H1 (cell line): Measurements from ENCODE around the gene ELOVL4.

ENCODE experiments used
- ATF3 ChIP-seq: IDR thresholded peaks from 2 replicates; pipeline ENCODE4 v1.6.1; 2011; ENCODE audit warnings: low read depth, mild to moderate bottlenecking, low read length; ENCODE audit not compliant: insufficient read depth
- BACH1 ChIP-seq: IDR thresholded peaks from 2 replicates; pipeline ENCODE4 v1.6.1; 2012; ENCODE audit warnings: low read length, improper control_type of control experiment
- CHD2 ChIP-seq: IDR thresholded peaks from 2 replicates; pipeline ENCODE4 v1.6.1; 2012; ENCODE audit warnings: low read length, improper control_type of control experiment
- CTCF ChIP-seq, 3 experiments: IDR thresholded peaks; 1 replicate in 2 of 3; 2 replicates in 1 of 3; pipeline versions ENCODE4 v1.5.1 to v1.6.1; 2011; ENCODE audit warnings: low read length in 3 of 3, mild to moderate bottlenecking in 3 of 3, inconsistent platforms in 2 of 3, low read depth in 1 of 3, moderate library complexity in 1 of 3; ENCODE audit not compliant: insufficient read depth in 1 of 3; ENCODE audit errors: control extremely low read depth in 1 of 3
- EP300 ChIP-seq, 2 experiments: IDR thresholded peaks; 1 replicate in 1 of 2; 2 replicates in 1 of 2; pipeline ENCODE4 v1.6.1; 2011 to 2012; ENCODE audit warnings: low read depth in 2 of 2, low read length in 2 of 2, mild to moderate bottlenecking in 2 of 2, borderline replicate concordance in 1 of 2, inconsistent platforms in 1 of 2, moderate library complexity in 1 of 2
- HDAC6 ChIP-seq: IDR thresholded peaks from one replicate; pipeline ENCODE4 v1.7.1; 2012; ENCODE audit warnings: low read depth, mild to moderate bottlenecking, inconsistent platforms, low read length, moderate library complexity
- MAFK ChIP-seq: IDR thresholded peaks from 2 replicates; pipeline ENCODE4 v1.6.1; 2012; ENCODE audit warnings: low read depth, mild to moderate bottlenecking, improper control_type of control experiment, low read length
- PHF8 ChIP-seq: fragments of 200-600 bp; sonication (generic); conservative IDR thresholded peaks from 2 replicates; pipeline ENCODE4 v1.7.1; 2012; ENCODE audit warnings: low read depth, mild to moderate bottlenecking, inconsistent platforms, low read length, moderate library complexity
- POLR2A ChIP-seq, 2 experiments: IDR thresholded peaks; 1 replicate in 1 of 2; 2 replicates in 1 of 2; pipeline ENCODE4 v1.6.1; 2011; ENCODE audit warnings: low read depth in 2 of 2, low read length in 2 of 2, mild to moderate bottlenecking in 2 of 2; ENCODE audit errors: control extremely low read depth in 1 of 2
- POLR2AphosphoS5 ChIP-seq: IDR thresholded peaks from 2 replicates; pipeline ENCODE4 v1.6.1; 2011; ENCODE audit warnings: low read depth, low read length
- SP1 ChIP-seq: IDR thresholded peaks from 2 replicates; pipeline ENCODE4 v1.6.1; 2011; ENCODE audit warnings: low read depth, low read length
- TCF12 ChIP-seq: IDR thresholded peaks from 2 replicates; pipeline ENCODE4 v1.6.1; 2011; ENCODE audit warnings: low read depth, mild to moderate bottlenecking, low read length

GRCh38 chr6:79894939-79895338, 52.4 kb downstream of the ELOVL4 start:
- TF ChIP-seq BACH1 (no peak), MAFK (no peak), CTCF (IDR thresholded peaks at IDR 0.05; ENCODE audit: control extremely low read depth in 1 of 3, insufficient read depth in 1 of 3, low read depth in 1 of 3, low read length in 3 of 3) (no peak), POLR2AphosphoS5 (no peak), SP1 (no peak), POLR2A (IDR thresholded peaks at IDR 0.05; ENCODE audit: control extremely low read depth in 1 of 2, low read depth in 2 of 2, low read length in 2 of 2) (no peak), HDAC6 (no peak), ATF3 (no peak), TCF12 (no peak), CHD2 (no peak), PHF8 (no peak), EP300 (IDR thresholded peaks at IDR 0.05; ENCODE audit: borderline replicate concordance in 1 of 2, low read depth in 2 of 2, low read length in 2 of 2) (no peak)
